IPS-18c (cell line): ENCODE results near the gene PPM1A.

Source experiments
- H3K4me3 ChIP-seq: 2 replicates; pipeline ENCODE4 v1.7.0; 2013; ENCODE audit warnings: low read depth, mild to moderate bottlenecking, low read length, moderate library complexity; ENCODE audit not compliant: insufficient read depth
- H3K9me3 ChIP-seq: one replicate; pipeline ENCODE4 v1.6.1; 2013; ENCODE audit warnings: mild to moderate bottlenecking, low read length, moderate library complexity; ENCODE audit not compliant: control insufficient read depth, insufficient read depth

PPM1A gene

GRCh38 chr14:60248697-60249318 lies at the start of gene PPM1A:
TSS of gene PPM1A (plus strand) at chr14:60249221. CDS start at chr14:60282704, 33,483 bp downstream.
- H3K9me3 ChIP-seq: no peaks in the 10 kb centered on the region
- H3K4me3 ChIP-seq: peak within 1 kb of the TSS; percentile 82

- H3K4me3 ChIP-seq: no peak overlapping the region
- H3K9me3 ChIP-seq: no peaks in the 10 kb centered on the region
Observed at GRCh38 chr14:60199321-60199720, 49.7 kb upstream of the PPM1A start.

GRCh38 chr14:60204104-60204842 lies 44.7 kb upstream of the PPM1A start:
- no peaks in the 10 kb centered on the region for H3K9me3 ChIP-seq
- H3K4me3 ChIP-seq: no peak overlapping the region

- Histone ChIP-seq H3K9me3 (no peaks in the 10 kb centered on the region), H3K4me3 (no peak overlapping the region)
Observed at GRCh38 chr14:60204843-60205774, 43.9 kb upstream of the PPM1A start.

- Histone ChIP-seq H3K4me3 (no peak overlapping the region), H3K9me3 (no peaks in the 10 kb centered on the region)
Observed at GRCh38 chr14:60206249-60206670, 42.8 kb upstream of the PPM1A start.

- Histone ChIP-seq H3K4me3 (no peak overlapping the region), H3K9me3 (no peaks in the 10 kb centered on the region)
Observed at GRCh38 chr14:60206837-60207533, 42.0 kb upstream of the PPM1A start.

GRCh38 chr14:60210703-60211102 lies 38.3 kb upstream of the PPM1A start:
- H3K4me3 ChIP-seq: no peak overlapping the region

GRCh38 chr14:60211153-60211552 lies 37.9 kb upstream of the PPM1A start:
- Histone ChIP-seq H3K9me3 (no peaks in the 10 kb centered on the region), H3K4me3 (no peak overlapping the region)

More at GRCh38 chr14:60210703-60211102, 38.3 kb upstream of the PPM1A start:
- no peaks in the 10 kb centered on the region for H3K9me3 ChIP-seq

- H3K4me3 ChIP-seq: no peak overlapping the region
- H3K9me3 ChIP-seq: no peaks in the 10 kb centered on the region
Observed at GRCh38 chr14:60212503-60213371, 36.3 kb upstream of the PPM1A start.

- Histone ChIP-seq H3K4me3 (no peak overlapping the region), H3K9me3 (no peaks in the 10 kb centered on the region)
Observed at GRCh38 chr14:60214003-60214402, 35.0 kb upstream of the PPM1A start.

- Histone ChIP-seq H3K4me3 (no peak overlapping the region), H3K9me3 (no peaks in the 10 kb centered on the region)
Observed at GRCh38 chr14:60214415-60215126, 34.5 kb upstream of the PPM1A start.

GRCh38 chr14:60215127-60215444 lies 33.9 kb upstream of the PPM1A start:
- no peak overlapping the region for H3K4me3 ChIP-seq
- H3K9me3 ChIP-seq: no peaks in the 10 kb centered on the region

- no peaks in the 10 kb centered on the region for H3K9me3 ChIP-seq
- H3K4me3 ChIP-seq: no peak overlapping the region
Observed at GRCh38 chr14:60215520-60216420, 33.3 kb upstream of the PPM1A start.

- Histone ChIP-seq H3K9me3 (no peaks in the 10 kb centered on the region), H3K4me3 (no peak overlapping the region)
Observed at GRCh38 chr14:60217713-60218112, 31.3 kb upstream of the PPM1A start.

GRCh38 chr14:60220084-60220483 lies 28.9 kb upstream of the PPM1A start:
- Histone ChIP-seq H3K9me3 (no peaks in the 10 kb centered on the region), H3K4me3 (no peak overlapping the region)
